ENCODE measurements around the gene CEL.
A peak's percentile ranks its signal among the peaks of the same experiment; 100 is the strongest.
"Not testable (repeated sequence)": the region's sequence is repeated elsewhere in the genome, so short reads cannot be mapped to it uniquely, and the experiment has no call there.

The CEL gene

DNA sequence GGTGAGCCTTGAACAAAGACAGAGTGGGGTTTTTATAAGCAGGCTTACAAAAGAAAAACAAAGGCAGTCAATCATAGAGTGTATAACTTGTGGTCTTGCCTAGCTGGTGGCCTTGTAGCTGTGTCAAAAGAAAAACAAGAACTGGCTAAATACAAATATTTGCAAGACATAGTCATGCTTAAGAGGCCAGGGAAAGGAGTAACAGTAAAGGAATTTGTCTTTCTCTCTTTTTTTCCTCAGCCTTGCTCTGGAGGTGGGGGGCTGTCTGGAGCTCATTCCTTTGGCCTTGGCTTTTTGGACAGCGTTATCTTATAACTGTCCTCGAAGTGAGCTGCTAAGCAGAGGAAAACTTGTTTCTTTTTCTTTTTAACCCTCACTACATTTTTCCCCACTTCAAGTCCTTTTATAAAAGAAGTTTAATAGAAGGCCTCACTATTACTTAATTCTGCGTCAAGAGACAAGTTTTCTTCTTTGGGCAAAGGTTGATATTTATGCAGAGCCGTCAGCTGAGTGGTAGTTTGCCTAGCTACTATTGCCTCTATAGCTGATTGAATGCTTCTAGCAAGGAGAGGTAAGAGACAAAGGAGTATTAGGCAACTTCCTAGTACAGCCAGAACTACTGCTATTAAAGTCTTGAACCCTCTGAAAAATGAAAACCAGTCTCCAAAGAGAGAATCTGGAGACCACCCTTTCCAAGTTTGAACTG, 14.3 kb downstream of the CEL start:
- no peak overlapping the region for H3K4me3 ChIP-seq (ENCODE audit: control insufficient read depth, low read depth, low read length)
- DNase-seq (ENCODE audit: low read depth): peak; percentile 72
- TF ChIP-seq, protein P1, sequence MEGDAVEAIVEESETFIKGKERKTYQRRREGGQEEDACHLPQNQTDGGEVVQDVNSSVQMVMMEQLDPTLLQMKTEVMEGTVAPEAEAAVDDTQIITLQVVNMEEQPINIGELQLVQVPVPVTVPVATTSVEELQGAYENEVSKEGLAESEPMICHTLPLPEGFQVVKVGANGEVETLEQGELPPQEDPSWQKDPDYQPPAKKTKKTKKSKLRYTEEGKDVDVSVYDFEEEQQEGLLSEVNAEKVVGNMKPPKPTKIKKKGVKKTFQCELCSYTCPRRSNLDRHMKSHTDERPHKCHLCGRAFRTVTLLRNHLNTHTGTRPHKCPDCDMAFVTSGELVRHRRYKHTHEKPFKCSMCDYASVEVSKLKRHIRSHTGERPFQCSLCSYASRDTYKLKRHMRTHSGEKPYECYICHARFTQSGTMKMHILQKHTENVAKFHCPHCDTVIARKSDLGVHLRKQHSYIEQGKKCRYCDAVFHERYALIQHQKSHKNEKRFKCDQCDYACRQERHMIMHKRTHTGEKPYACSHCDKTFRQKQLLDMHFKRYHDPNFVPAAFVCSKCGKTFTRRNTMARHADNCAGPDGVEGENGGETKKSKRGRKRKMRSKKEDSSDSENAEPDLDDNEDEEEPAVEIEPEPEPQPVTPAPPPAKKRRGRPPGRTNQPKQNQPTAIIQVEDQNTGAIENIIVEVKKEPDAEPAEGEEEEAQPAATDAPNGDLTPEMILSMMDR (conservative IDR thresholded peaks at IDR 0.05; ENCODE audit: control insufficient read depth, insufficient read depth, low read depth, low read length): no peak

DNA sequence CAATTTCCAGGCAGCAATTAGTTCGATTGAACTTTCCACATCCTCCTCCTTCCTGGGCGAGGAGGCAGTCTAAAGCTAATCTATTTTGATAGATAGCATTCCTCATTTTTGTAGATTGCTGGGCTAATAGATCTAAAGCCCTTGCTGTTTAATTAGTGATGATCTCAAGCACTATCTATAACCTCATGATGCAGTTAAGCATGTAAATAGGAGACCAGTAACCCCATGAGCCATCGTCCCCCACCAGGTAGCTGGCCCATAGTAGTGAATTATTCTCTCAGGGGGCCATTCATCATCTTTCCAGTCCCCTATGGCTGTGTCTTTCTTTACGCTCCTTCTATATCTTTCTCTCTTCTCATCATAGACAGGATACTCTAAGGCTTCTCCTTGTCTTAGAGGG, 14.9 kb downstream of the CEL start:
- no peak overlapping the region for H3K4me3 ChIP-seq (ENCODE audit: control insufficient read depth, low read depth, low read length)
- DNase-seq (ENCODE audit: low read depth): no peak
- TF ChIP-seq, protein P1 (conservative IDR thresholded peaks at IDR 0.05; ENCODE audit: control insufficient read depth, insufficient read depth, low read depth, low read length): no peak

DNA sequence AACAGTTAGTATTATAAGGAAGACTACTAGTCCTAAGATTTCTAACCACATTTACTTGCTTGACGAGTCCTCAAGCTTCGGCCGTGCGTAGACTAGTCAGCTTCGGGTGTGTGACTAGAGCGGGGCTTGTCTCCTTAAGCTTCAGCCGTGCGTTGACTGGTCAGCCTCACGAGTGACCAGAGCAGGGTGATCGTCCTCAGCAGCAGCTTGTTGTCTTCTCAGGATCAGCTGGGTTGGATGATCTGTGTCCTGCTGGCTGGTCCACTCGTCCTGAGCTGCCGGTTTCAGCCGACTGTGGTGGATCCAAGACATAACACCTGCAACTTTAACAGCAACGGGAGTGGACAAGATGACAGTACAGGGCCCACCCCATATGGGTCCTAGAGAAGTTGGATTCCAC, 16.7 kb downstream of the CEL start:
- TF ChIP-seq, protein P1 (conservative IDR thresholded peaks at IDR 0.05; ENCODE audit: control insufficient read depth, insufficient read depth, low read depth, low read length): no peak
- H3K4me3 ChIP-seq (ENCODE audit: control insufficient read depth, low read depth, low read length): no peak overlapping the region
- no peak for DNase-seq (ENCODE audit: low read depth)

DNA sequence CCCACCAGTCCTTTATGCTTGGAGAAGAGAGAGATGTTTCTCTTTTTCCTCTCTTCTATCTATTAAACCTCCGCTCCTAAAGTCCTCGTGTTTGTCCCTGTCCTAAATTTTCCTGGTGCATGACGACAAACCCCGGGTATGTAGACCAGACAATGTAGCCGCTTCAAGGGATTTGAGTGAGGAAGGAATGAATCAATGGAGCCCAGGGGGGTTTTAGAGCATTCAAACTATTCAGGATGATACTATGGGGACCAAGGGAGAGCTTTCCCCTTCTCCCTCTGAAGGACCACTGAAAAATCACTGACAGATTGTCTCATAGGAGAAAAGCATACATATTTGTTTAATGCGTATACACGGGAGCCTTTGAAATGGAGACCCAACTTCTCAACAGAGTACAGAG, 18.4 kb downstream of the CEL start:
- no peak overlapping the region for H3K4me3 ChIP-seq (ENCODE audit: control insufficient read depth, low read depth, low read length)
- TF ChIP-seq, protein P1 (conservative IDR thresholded peaks at IDR 0.05; ENCODE audit: control insufficient read depth, insufficient read depth, low read depth, low read length): no peak
- DNase-seq (ENCODE audit: low read depth): no peak

DNA sequence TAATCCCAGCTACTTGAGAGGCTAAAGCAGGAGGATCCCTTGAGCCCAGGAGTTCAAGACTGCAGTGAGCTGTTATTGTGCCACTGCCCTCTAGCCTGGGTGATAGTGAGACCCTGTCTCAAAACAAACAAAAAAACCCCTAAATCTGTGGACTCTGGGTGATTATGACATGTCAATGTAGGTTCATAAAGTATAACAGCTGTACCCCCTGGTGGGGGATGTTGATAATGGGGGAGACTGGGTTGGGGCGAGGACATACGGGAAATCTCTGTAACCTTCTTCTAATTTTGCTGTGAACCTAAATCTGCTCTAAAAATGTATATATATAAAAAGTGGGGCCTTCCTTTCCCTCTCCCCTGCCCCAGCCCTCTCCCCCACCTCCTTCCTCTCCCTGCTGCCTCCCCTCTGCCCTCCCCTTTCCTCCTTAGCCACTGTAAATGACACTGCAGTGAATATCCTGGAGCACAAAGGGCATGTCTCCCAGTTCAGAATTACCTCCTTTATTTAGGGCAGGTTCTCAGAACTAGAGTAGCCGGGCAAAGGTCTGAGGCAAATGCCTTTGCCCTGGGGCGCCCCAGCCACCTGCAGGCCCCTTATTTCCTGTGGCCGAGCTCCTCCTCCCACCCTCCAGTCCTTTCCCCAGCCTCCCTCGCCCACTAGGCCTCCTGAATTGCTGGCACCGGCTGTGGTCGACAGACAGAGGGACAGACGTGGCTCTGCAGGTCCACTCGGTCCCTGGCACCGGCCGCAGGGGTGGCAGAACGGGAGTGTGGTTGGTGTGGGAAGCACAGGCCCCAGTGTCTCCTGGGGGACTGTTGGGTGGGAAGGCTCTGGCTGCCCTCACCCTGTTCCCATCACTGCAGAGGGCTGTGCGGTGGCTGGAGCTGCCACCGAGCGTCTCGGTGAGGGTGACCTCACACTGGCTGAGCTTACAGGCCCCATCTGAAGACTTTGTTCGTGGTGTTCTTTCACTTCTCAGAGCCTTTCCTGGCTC, 19.3 kb downstream of the CEL start:
- not testable (repeated sequence) for H3K4me3 ChIP-seq (ENCODE audit: control insufficient read depth, low read depth, low read length)

DNA sequence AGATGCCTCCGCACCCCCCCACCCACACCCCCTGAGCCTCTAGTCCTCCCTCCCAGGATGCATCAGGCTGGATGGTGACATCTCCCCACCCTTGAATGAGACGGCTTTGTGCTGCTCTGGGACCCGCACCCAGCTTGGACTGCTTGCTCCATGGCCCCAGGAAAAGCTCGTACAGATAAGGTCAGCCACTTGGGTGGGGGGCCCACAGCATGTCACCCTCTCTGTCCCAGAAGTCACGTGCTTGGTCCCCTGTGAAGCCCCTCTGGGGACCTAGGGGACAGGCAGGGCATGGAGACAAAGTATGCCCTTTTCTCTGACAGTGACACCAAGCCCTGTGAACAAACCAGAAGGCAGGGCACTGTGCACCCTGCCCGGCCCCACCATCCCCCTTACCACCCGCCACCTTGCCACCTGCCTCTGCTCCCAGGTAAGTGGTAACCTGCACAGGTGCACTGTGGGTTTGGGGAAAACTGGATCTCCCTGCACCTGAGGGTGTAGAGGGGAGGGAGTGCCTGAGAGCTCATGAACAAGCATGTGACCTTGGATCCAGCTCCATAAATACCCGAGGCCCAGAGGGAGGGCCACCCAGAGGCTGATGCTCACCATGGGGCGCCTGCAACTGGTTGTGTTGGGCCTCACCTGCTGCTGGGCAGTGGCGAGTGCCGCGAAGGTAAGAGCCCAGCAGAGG, 20.3 kb downstream of the CEL start:
- not testable (repeated sequence) for DNase-seq (ENCODE audit: low read depth); H3K4me3 ChIP-seq (ENCODE audit: control insufficient read depth, low read depth, low read length)

More for the DNA sequence above, 19.3 kb downstream of the CEL start:
- not testable (repeated sequence) for DNase-seq (ENCODE audit: low read depth)

DNA sequence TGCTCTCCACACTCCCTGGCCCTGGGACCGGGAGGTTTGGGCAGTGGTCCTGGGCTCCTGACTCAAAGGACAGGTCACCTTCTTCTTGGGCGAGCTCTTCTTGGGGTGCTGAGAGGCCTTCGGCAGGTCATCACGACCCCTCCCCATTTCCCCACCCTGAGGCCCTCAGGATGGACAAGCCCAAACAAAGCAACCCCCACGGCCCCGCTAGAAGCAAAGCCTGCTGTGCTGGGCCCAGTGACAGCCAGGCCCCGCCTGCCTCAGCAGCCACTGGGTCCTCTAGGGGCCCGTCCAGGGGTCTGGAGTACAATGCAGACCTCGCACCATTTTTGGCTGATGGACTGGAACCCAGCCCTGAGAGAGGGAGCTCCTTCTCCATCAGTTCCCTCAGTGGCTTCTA, 21.9 kb downstream of the CEL start:
- H3K4me3 ChIP-seq (ENCODE audit: control insufficient read depth, low read depth, low read length); DNase-seq (ENCODE audit: low read depth): not testable (repeated sequence)

DNA sequence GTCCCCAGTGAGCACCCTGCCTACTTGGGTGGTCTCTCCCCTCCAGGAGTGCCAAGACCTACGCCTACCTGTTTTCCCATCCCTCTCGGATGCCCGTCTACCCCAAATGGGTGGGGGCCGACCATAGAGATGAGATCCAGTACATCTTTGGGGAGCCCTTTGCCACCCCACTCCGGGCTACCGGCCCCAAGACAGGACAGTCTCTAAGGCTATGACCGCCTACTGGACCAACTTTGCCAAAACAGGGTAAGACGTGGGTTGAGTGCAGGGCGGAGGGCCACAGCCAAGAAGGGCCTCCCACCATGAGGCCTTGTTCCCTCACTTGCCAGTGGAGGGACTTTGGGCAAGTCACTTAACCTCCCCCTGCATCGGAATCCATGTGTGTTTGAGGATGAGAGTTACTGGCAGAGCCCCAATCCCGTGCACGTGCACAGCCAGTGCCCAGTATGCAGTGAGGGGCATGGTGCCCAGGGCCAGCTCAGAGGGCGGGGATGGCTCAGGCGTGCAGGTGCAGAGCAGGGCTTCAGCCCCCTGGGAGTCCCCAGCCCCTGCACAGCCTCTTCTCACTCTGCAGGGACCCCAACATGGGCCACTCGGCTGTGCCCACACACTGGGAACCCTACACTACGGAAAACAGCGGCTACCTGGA, 24.6 kb downstream of the CEL start:
- H3K4me3 ChIP-seq (ENCODE audit: control insufficient read depth, low read depth, low read length); DNase-seq (ENCODE audit: low read depth): not testable (repeated sequence)
